ENCODE measurements around the gene NEK2. TPM values are rescaled to one million over a fixed set of nuclear protein-coding genes. Genes with fewer than 3 reads are reported as not detected.
"Not testable (repeated sequence)": the region's sequence is repeated elsewhere in the genome, so short reads cannot be mapped to it uniquely, and the experiment has no call there.

NEK2 gene
- total RNA-seq, 2 donors from 2014 or later = 31.6 to 32.4 TPM

DNA sequence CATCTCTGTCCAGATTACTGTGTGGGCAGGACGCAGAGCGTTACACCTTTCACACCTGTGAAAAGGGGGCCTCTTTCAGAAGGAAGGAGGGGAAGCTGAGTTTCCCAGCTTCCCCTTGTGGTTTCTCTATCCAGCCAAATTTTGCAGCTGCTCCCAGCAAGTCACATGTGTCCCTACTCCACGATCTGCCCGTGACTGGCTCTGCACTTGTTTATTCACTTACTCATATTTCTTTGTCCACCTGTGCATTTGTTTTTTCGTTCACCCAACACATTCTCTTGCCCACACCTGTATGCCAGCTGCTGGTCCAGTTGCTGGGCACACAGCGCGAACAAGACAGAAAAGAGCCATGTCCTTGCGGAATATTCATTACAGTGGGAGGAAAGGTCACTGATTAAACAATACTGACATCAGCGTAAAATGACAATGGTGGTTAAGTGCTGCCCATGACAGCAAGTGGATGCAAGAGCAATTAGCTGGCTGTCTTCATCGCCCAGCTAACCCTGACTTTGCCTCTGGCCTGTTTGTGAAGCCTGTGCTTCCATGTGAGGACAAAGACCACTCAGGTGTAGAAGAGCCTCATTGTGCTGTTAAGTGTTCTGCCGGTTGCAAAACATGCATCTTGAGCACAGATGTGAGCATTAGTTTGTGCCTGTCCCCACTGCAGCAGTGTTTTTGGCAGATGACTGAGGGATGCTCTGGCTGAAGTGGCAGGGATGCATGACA lies 28.6 kb upstream of the NEK2 start:
- H3K4me1 Mint-ChIP-seq = no peaks in the 10 kb centered on the region
- no peak overlapping the region for H3K4me3 Mint-ChIP-seq
- no peaks in the 10 kb centered on the region for H3K36me3 Mint-ChIP-seq (ENCODE audit: low read depth)
- no peak overlapping the region for H3K27ac Mint-ChIP-seq
- no peaks in the 10 kb centered on the region for H3K9me3 Mint-ChIP-seq
- no peak for ATAC-seq (replicated peaks)
- no peaks in the 10 kb centered on the region for H3K27me3 Mint-ChIP-seq

DNA sequence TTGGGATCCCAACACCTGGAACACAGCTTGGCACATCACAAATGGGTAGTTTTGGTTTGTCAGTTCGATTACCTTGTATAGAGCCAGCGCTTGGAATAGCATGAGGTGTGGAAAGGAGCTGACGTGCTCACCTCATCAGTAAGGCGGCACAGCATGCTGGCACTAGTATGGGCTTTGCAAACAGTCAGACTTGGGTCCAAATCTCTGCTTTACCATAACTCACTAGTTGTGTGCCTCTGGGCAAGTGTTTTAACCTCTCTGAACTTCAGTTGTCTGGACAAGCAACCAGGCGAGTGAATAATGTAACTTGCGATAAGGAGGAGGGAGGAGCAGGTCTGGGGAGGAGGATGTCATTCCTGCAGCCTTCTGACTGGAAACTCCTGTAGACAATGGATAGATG lies 26.3 kb upstream of the NEK2 start:
- H3K27ac Mint-ChIP-seq = no peak overlapping the region
- no peaks in the 10 kb centered on the region for H3K36me3 Mint-ChIP-seq (ENCODE audit: low read depth)
- no peaks in the 10 kb centered on the region for H3K4me1 Mint-ChIP-seq
- H3K9me3 Mint-ChIP-seq = no peaks in the 10 kb centered on the region
- H3K4me3 Mint-ChIP-seq = no peak overlapping the region
- H3K27me3 Mint-ChIP-seq = no peaks in the 10 kb centered on the region
- ATAC-seq (replicated peaks) = no peak

- Mint-ChIP-seq H3K27me3 (no peaks in the 10 kb centered on the region), H3K27ac (no peak overlapping the region), H3K36me3 (ENCODE audit: low read depth) (no peaks in the 10 kb centered on the region), H3K4me3 (peak overlapping the region; percentile 37), H3K4me1 (no peaks in the 10 kb centered on the region), H3K9me3 (no peaks in the 10 kb centered on the region)
- no peak for ATAC-seq (replicated peaks)
Observed at GRCh38 chr1:211699059-211699458, 23.6 kb upstream of the NEK2 start.

GRCh38 chr1:211698161-211699026 lies 23.0 kb upstream of the NEK2 start:
- H3K27me3 Mint-ChIP-seq = no peaks in the 10 kb centered on the region
- no peak overlapping the region for H3K27ac Mint-ChIP-seq
- no peaks in the 10 kb centered on the region for H3K36me3 Mint-ChIP-seq (ENCODE audit: low read depth)
- H3K9me3 Mint-ChIP-seq = no peaks in the 10 kb centered on the region
- ATAC-seq (replicated peaks) = peak; percentile 95
- peak overlapping the region; percentile 37 for H3K4me3 Mint-ChIP-seq
- H3K4me1 Mint-ChIP-seq = no peaks in the 10 kb centered on the region

DNA sequence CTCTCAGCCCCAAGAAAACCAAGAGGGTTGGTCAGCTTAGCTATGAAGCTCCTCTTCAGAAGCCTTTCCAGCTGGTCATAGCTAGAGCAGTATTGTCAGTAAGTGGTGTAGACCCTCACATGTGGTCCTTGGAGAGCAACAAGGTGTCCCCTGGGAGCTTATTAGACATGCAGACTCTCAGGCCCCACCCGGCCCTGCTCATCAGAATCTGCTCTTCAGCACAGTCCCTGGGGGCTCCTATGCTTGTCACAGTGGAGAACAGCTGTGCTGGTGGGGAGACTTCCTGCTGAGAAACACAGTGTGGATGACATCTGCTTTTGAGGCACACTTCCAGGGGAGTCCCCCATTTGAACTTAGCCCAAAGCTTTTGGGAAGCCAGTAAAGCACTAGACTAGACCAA lies 21.9 kb upstream of the NEK2 start:
- Mint-ChIP-seq H3K27ac (no peak overlapping the region), H3K9me3 (no peaks in the 10 kb centered on the region), H3K4me1 (no peaks in the 10 kb centered on the region), H3K27me3 (no peaks in the 10 kb centered on the region), H3K36me3 (ENCODE audit: low read depth) (no peaks in the 10 kb centered on the region), H3K4me3 (no peak overlapping the region)
- ATAC-seq (replicated peaks) = no peak

DNA sequence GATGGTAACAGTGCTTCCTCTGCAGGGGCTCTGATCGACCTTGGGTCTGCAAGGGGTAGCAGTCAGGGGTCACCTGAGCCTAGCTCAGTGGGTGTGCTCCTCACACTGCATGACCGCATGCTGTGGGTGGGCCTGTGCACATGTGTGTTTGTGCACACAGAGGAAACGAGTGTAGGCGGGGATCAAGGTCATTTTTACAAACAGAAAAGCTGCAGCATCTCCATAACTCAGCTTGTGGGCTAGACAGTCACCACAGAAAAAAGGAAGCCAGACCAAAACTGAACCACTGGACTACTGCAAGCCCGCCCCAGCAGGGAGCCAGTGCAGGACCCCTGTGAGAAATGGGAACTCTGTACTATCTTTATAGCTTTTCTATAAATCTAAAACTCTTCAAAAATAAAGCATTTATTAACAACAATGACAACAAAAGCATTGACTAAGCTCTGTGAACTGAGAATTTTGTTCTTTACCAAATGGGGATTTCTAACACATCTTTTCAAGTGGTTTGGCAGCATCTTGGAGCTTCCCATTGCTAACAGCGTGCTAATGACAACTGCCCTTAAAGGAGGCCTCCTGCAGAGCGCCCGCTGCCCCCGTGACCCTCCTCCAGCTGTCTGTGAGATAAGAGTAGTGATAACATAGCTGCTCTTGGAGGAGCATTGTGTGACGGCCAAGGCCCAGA lies 19.9 kb upstream of the NEK2 start:
- no peaks in the 10 kb centered on the region for H3K9me3 Mint-ChIP-seq
- ATAC-seq (replicated peaks) = peak; percentile 29
- no peaks in the 10 kb centered on the region for H3K27me3 Mint-ChIP-seq
- no peak overlapping the region for H3K4me3 Mint-ChIP-seq
- H3K4me1 Mint-ChIP-seq = no peaks in the 10 kb centered on the region
- no peaks in the 10 kb centered on the region for H3K36me3 Mint-ChIP-seq (ENCODE audit: low read depth)
- no peak overlapping the region for H3K27ac Mint-ChIP-seq

DNA sequence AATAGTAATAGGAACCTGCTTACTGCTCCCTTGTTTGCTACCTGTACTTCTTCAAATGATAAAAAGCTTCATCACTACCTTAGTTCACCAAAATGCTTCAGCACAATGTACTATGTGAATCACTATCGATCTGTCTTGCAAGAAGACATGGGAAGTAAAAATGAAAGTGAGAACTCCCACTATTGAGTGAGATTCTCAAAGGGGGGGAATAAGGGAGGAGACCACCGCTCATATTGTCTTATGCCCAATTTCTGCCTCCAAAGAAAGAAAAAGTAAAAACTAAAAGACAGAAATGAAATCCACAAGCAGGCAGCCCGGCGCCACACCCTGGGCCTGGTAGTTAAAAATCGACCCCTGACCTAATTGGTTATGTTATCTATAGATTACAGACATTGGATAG lies 18.5 kb upstream of the NEK2 start:
- ATAC-seq (replicated peaks); H3K27me3 Mint-ChIP-seq: not testable (repeated sequence)

GRCh38 chr1:211688421-211688820 lies 13.0 kb upstream of the NEK2 start:
- H3K4me3 Mint-ChIP-seq = peak overlapping the region; percentile 58
- no peak for ATAC-seq (replicated peaks)
- no peaks in the 10 kb centered on the region for H3K9me3 Mint-ChIP-seq
- no peaks in the 10 kb centered on the region for H3K27me3 Mint-ChIP-seq
- peaks cover 11% of the 10 kb centered on the region for H3K4me1 Mint-ChIP-seq
- H3K36me3 Mint-ChIP-seq (ENCODE audit: low read depth) = no peaks in the 10 kb centered on the region
- peak overlapping the region; percentile 57 for H3K27ac Mint-ChIP-seq

More for the DNA sequence above, 18.5 kb upstream of the NEK2 start:
- not testable (repeated sequence) for H3K4me3 Mint-ChIP-seq; H3K27ac Mint-ChIP-seq; H3K36me3 Mint-ChIP-seq (ENCODE audit: low read depth); H3K4me1 Mint-ChIP-seq; H3K9me3 Mint-ChIP-seq

DNA sequence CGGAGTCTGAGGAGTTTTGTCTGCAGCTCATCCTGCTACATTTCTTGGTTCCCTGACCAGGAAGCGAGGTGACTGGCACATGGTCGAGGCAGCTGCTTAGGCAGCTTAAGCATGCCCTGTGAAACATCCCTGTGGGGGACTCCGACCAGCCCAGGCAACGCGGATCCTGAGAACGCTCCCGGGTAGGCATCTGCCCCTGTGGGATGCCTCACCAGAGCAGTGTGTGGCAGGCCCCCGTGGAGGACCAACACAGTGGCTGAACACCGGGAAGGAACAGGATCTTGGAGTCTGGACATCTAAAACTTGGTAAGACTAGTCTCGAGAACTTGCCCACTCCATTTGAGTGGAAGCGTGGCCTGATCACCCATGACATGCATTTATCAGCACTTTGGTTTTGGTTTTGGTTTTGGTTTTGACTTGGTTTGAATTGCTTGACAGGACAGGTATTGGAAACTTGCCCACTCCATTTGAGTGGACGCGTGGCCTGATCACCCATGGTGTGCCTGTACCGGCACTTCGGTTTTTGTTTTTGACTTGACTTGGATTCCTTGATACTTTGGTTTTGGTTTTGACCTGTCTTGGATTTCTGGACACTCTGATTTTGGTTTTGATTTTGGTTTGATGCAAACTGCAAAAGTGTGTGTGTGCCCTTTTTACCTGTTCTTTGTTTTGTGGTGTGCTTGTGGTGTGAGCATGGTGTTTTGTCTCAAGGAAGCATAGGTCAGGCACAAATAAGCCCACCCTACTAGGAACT lies 12.2 kb upstream of the NEK2 start:
- no peaks in the 10 kb centered on the region for H3K9me3 Mint-ChIP-seq
- H3K36me3 Mint-ChIP-seq (ENCODE audit: low read depth) = no peaks in the 10 kb centered on the region
- no peak for ATAC-seq (replicated peaks)
- H3K27ac Mint-ChIP-seq = peak overlapping the region; percentile 57
- peaks cover 11% of the 10 kb centered on the region for H3K4me1 Mint-ChIP-seq
- H3K27me3 Mint-ChIP-seq = no peaks in the 10 kb centered on the region
- peak overlapping the region; percentile 58 for H3K4me3 Mint-ChIP-seq

DNA sequence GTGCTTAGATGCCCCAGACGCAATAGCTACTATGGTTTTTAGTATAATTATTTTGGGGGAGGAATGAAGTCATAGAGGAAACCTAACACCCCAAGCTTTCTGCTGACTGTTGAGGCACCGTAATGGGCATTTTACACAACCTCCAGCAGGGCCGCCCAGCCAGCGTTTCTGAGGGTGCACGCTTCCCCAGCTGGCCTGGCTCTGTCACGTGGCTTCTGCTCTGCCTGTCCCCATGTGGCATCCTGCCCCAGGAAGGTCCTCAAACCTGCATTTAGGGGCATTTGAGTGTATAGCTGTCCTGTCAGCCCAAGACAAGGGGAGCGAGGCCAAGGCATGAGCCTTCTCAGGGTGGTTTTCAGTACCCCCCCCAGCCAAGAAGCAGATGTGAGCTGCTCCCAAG lies 10.4 kb upstream of the NEK2 start:
- H3K36me3 Mint-ChIP-seq (ENCODE audit: low read depth) = no peaks in the 10 kb centered on the region
- H3K4me1 Mint-ChIP-seq = peaks cover 14% of the 10 kb centered on the region

GRCh38 chr1:211684791-211685190 lies 9.4 kb upstream of the NEK2 start:
- Mint-ChIP-seq H3K36me3 (ENCODE audit: low read depth) (no peaks in the 10 kb centered on the region), H3K9me3 (no peaks in the 10 kb centered on the region), H3K4me3 (no peak overlapping the region), H3K4me1 (peaks cover 19% of the 10 kb centered on the region), H3K27me3 (no peaks in the 10 kb centered on the region), H3K27ac (no peak overlapping the region)
- no peak for ATAC-seq (replicated peaks)

More for the DNA sequence above, 10.4 kb upstream of the NEK2 start:
- no peak for ATAC-seq (replicated peaks)
- H3K27me3 Mint-ChIP-seq = no peaks in the 10 kb centered on the region
- H3K4me3 Mint-ChIP-seq = no peak overlapping the region
- no peak overlapping the region for H3K27ac Mint-ChIP-seq
- H3K9me3 Mint-ChIP-seq = no peaks in the 10 kb centered on the region

GRCh38 chr1:211684331-211684730 lies 8.9 kb upstream of the NEK2 start:
- Mint-ChIP-seq H3K36me3 (ENCODE audit: low read depth) (no peaks in the 10 kb centered on the region), H3K27ac (no peak overlapping the region), H3K9me3 (no peaks in the 10 kb centered on the region), H3K27me3 (no peaks in the 10 kb centered on the region), H3K4me3 (no peak overlapping the region), H3K4me1 (peaks cover 19% of the 10 kb centered on the region)
- ATAC-seq (replicated peaks) = no peak

DNA sequence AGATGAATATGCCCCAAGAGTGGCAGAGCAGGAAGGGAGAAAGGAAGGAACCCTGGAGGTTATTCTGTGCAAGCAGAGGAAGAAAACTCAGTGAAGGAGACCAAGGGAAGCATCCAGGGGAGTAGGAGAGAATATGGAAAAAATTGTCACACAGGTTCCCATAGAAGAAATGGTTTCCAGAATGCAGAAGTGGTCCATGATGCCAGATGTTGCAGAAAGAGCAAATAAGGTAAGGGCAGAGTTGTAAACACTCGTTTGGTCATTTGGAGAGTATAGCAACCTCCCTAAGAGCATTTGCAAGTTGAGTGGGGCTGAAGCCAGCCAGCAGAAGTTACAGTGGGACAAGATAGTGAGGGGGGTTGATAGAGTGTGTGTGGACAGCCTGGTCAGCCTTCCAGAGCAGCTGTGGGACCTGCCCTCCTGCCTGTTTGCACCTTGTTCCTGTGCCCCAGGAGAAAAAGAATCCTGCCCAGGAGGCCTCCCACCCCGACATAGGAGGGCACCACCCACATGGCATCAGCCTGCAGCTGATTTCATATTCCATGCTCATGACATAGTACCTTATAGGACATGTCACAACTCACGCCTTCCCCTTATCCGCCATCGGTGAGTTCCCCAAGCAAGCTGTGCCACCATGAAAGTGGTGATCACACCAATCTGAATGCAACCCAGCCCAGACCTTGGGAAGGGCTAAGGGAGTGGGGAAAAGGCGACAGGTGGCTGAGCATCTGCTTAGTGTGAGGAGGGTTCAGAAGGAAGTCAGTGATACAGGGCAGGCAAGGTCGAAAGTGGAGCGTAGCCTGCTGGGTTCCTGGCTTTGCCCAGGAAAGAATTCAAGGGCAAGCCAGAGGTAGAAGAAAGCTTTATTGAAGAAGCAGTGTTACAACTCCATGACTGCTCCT lies 8.2 kb upstream of the NEK2 start:
- Mint-ChIP-seq H3K27me3 (no peaks in the 10 kb centered on the region), H3K4me1 (peaks cover 19% of the 10 kb centered on the region), H3K9me3 (no peaks in the 10 kb centered on the region), H3K27ac (no peak overlapping the region), H3K4me3 (no peak overlapping the region), H3K36me3 (ENCODE audit: low read depth) (no peaks in the 10 kb centered on the region)
- ATAC-seq (replicated peaks) = no peak
